ENCODE data around the gene GSTA1. TPM values are rescaled to one million over a fixed set of nuclear protein-coding genes. Genes with fewer than 3 reads are reported as not detected.
A peak's percentile ranks its signal among the peaks of the same experiment; 100 is the strongest.
"Not testable (repeated sequence)": the region's sequence is repeated elsewhere in the genome, so short reads cannot be mapped to it uniquely, and the experiment has no call there.

The GSTA1 gene
- total RNA-seq, 6 donors from 2014 or later = 1.2 to 60.9 (median 8.3) TPM

- ATAC-seq (ENCODE audit: low FRiP score in 2 of 2) (no peak), DNase-seq (no peak)
- Histone ChIP-seq H3K9me3 (no peaks in the 10 kb centered on the region), H3K27ac (no peak overlapping the region), H3K27me3 (no peaks in the 10 kb centered on the region), H3K4me3 (no peak overlapping the region), H3K4me1 (no peaks in the 10 kb centered on the region), H3K36me3 (no peaks in the 10 kb centered on the region)
- WGBS, 2 donors = 26 to 42% methylated on average over 1 of the region's 1 CpG
- no peak for TF ChIP-seq POLR2AphosphoS5 (IDR thresholded peaks at IDR 0.05)
- no peak for TF ChIP-seq POLR2A (IDR thresholded peaks at IDR 0.05)
- TF ChIP-seq, protein P1, sequence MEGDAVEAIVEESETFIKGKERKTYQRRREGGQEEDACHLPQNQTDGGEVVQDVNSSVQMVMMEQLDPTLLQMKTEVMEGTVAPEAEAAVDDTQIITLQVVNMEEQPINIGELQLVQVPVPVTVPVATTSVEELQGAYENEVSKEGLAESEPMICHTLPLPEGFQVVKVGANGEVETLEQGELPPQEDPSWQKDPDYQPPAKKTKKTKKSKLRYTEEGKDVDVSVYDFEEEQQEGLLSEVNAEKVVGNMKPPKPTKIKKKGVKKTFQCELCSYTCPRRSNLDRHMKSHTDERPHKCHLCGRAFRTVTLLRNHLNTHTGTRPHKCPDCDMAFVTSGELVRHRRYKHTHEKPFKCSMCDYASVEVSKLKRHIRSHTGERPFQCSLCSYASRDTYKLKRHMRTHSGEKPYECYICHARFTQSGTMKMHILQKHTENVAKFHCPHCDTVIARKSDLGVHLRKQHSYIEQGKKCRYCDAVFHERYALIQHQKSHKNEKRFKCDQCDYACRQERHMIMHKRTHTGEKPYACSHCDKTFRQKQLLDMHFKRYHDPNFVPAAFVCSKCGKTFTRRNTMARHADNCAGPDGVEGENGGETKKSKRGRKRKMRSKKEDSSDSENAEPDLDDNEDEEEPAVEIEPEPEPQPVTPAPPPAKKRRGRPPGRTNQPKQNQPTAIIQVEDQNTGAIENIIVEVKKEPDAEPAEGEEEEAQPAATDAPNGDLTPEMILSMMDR (IDR thresholded peaks at IDR 0.05) = no peak
- no peak for TF ChIP-seq EP300 (IDR thresholded peaks at IDR 0.05)
These were observed 22.9 kb upstream of the GSTA1 start for GRCh38 chr6:52826513-52826912.

DNA sequence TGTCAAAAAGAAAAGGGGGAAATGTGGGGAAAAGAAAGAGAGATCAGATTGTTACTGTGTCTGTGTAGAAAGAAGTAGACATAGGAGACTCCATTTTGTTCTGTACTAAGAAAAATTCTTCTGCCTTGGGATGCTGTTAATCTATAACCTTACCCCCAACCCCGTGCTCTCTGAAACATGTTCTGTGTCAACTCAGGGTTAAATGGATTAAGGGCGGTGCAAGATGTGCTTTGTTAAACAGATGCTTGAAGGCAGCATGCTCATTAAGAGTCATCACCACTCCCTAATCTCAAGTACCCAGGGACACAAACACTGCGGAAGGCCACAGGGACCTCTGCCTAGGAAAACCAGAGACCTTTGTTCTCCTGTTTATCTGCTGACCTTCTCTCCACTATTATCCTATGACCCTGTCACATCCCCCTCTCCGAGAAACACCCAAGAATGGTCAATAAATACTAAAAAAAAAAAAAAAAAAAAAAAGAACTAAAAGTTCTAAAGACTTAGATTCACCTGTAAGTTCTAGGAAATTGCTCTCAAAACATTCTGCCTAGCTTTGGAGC is 22.4 kb upstream of the GSTA1 start:
- DNase-seq; H3K9me3 ChIP-seq; H3K27ac ChIP-seq; ATAC-seq (ENCODE audit: low FRiP score in 2 of 2); H3K4me1 ChIP-seq; H3K27me3 ChIP-seq; H3K36me3 ChIP-seq; H3K4me3 ChIP-seq: not testable (repeated sequence)
- 69 to 72% methylated on average over 4 of the region's 4 CpGs for WGBS, 2 donors

GRCh38 chr6:52825270-52825793 is 21.7 kb upstream of the GSTA1 start:
- H3K27me3 ChIP-seq; H3K4me3 ChIP-seq; ATAC-seq (ENCODE audit: low FRiP score in 2 of 2); H3K9me3 ChIP-seq; H3K4me1 ChIP-seq; H3K27ac ChIP-seq; H3K36me3 ChIP-seq: not testable (repeated sequence)
- peak in 1 of 2 donors; percentile 72 for DNase-seq
- 91 to 100% methylated on average over 7 to 24 of the region's 25 CpGs for WGBS, 2 donors

GRCh38 chr6:52821842-52822241 is 18.2 kb upstream of the GSTA1 start:
- Histone ChIP-seq H3K27me3 (no peaks in the 10 kb centered on the region), H3K36me3 (no peaks in the 10 kb centered on the region), H3K27ac (no peak overlapping the region), H3K9me3 (no peaks in the 10 kb centered on the region), H3K4me3 (no peak overlapping the region), H3K4me1 (no peaks in the 10 kb centered on the region)
- DNase-seq (no peak), ATAC-seq (ENCODE audit: low FRiP score in 2 of 2) (no peak)
- WGBS, 2 donors = 100% methylated on average over 1 of the region's 1 CpG; no CpG with 5 or more reads in 1 of the 2 donors
- no peak for TF ChIP-seq EP300 (IDR thresholded peaks at IDR 0.05)
- no peak for TF ChIP-seq POLR2AphosphoS5 (IDR thresholded peaks at IDR 0.05)
- no peak for TF ChIP-seq POLR2A (IDR thresholded peaks at IDR 0.05)

DNA sequence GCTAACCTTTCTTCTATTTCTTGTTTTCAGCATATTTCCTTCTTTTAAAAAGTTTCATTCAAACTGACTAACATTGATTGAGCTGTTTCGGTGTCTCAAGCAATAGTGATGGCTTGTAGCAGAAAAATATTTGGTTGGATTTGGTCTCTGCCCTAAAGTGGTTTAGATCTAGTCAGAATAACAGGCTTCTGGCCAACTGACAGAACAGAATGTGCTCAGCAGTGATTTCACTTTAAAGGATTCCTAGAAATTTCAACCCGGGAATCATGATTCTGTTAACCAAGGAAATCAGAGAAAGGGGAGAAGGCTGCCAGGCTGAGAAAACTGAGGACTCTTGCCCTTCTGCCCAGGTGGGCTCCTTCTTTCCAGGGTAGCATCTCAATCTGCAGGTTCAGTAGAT is 16.6 kb upstream of the GSTA1 start:
- 74 to 79% methylated on average over 2 of the region's 2 CpGs for WGBS, 2 donors
- DNase-seq (no peak), ATAC-seq (ENCODE audit: low FRiP score in 2 of 2) (no peak)
- no peak overlapping the region for H3K4me3 ChIP-seq
- no peak for TF ChIP-seq POLR2A (IDR thresholded peaks at IDR 0.05)
- H3K36me3 ChIP-seq = no peaks in the 10 kb centered on the region
- H3K27me3 ChIP-seq = no peaks in the 10 kb centered on the region
- H3K9me3 ChIP-seq = no peaks in the 10 kb centered on the region
- no peak overlapping the region for H3K27ac ChIP-seq
- H3K4me1 ChIP-seq = peaks cover 0 to 5% (median 2%) of the 10 kb centered on the region in 4 donors

DNA sequence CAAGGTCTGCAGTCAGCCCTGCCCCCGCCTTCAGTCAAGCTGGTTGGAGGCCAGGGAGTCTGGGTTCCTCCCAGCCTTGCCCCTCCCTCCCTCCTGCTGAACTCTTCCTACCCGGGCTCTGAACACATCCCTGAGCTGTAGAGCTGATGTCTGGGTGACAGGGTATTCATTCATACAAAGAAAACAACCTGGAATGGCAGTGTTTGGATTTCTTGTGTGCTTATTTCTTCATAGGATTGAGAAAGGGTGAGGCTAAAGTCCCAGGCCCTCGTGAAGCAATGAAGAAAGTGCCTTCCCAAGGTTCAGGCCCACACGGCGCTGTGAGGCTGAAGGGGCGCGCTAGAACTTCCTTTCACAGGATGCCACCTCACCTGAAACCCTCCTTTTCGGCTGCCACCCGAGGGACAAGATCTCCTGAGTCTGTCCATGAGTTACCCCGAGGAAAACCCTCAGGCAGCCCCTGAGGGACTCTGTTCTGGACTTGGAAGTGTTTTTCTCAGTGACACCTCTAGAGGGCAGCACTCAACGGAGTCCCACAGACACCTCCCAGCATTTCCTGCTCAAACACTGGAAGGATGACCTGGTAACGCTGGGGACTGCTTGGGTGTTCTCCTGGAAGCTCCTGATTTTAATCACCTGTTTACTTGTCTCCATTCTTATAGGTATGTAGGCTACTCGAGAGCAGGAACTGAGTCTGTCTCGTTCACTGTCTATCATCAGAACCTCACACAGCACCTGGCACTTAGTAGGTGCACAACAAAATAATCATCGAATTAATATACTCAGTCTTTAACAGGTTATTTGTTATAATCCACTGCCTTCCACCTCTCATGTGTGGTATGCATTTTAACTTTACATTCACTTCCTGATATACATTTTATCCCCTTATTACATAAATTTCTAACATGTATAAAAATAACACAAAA is 11.8 kb upstream of the GSTA1 start:
- DNase-seq (peak; percentile 5 to 47), ATAC-seq (ENCODE audit: low FRiP score in 2 of 2) (peak; percentile 87 to 90)
- H3K4me3 ChIP-seq = no peak overlapping the region
- H3K4me1 ChIP-seq = peaks cover 0 to 7% (median 2%) of the 10 kb centered on the region in 4 donors
- no peaks in the 10 kb centered on the region for H3K36me3 ChIP-seq
- no peaks in the 10 kb centered on the region for H3K27me3 ChIP-seq
- 29 to 32% methylated on average over 15 of the region's 15 CpGs for WGBS, 2 donors
- no peaks in the 10 kb centered on the region for H3K9me3 ChIP-seq
- TF ChIP-seq, protein P1 (IDR thresholded peaks at IDR 0.05) = peak; percentile 22 to 60 (median 52)
- TF ChIP-seq EP300 (IDR thresholded peaks at IDR 0.05) = no peak
- H3K27ac ChIP-seq = no peak overlapping the region

GRCh38 chr6:52814545-52814944 is 10.9 kb upstream of the GSTA1 start:
- not testable (repeated sequence) for H3K27ac ChIP-seq; H3K9me3 ChIP-seq; H3K36me3 ChIP-seq; H3K4me3 ChIP-seq; DNase-seq; ATAC-seq (ENCODE audit: low FRiP score in 2 of 2); H3K4me1 ChIP-seq; H3K27me3 ChIP-seq
- 66 to 76% methylated on average over 3 of the region's 3 CpGs for WGBS, 2 donors

DNA sequence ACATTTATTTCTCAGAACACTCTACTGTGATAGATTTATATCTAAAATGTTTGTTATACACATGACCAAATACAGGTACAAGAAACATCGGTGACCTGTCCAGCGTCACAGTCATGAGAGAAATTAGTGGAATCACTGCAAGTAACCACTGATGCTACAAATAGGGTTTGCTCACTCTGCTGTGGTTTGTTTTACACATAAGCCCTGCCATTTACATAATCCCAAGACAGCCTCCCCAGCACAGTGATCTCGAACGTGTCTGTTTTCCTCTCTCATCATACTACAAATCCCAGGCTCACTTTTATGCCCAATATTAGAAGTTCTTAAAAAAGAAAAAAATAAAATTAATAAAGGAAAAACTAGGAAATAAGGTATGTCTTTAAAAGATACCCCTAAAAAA is 6.2 kb upstream of the GSTA1 start:
- H3K4me3 ChIP-seq; H3K9me3 ChIP-seq; H3K36me3 ChIP-seq; ATAC-seq (ENCODE audit: low FRiP score in 2 of 2); H3K27me3 ChIP-seq; H3K4me1 ChIP-seq; DNase-seq; H3K27ac ChIP-seq: not testable (repeated sequence)
- WGBS, 2 donors = 84 to 85% methylated on average over 4 of the region's 4 CpGs
